Large intestine (tissue), 3 donors: ENCODE data around the gene NEIL3. TPM values are rescaled to one million over a fixed set of nuclear protein-coding genes. Genes with fewer than 3 reads are reported as not detected.

Experiments
- DNase-seq, 2 donors: peaks; one replicate each; pipeline versions ENCODE4 v3.0.0 to v3.0.0-alpha.2; 2013
- H3K27ac ChIP-seq: one replicate; pipeline ENCODE4 v1.5.1; 2013; ENCODE audit warnings: low read length
- H3K27me3 ChIP-seq: 2 replicates; pipeline ENCODE4 v1.6.1; 2013; ENCODE audit warnings: low read length; ENCODE audit not compliant: control insufficient read depth, insufficient read depth
- H3K36me3 ChIP-seq: 2 replicates; pipeline ENCODE4 v1.6.1; 2013; ENCODE audit warnings: low read length; ENCODE audit not compliant: control insufficient read depth, insufficient read depth
- H3K4me1 ChIP-seq: one replicate; pipeline ENCODE4 v1.6.1; 2013; ENCODE audit warnings: low read length; ENCODE audit not compliant: control insufficient read depth, insufficient read depth
- H3K4me3 ChIP-seq: one replicate; pipeline ENCODE4 v1.5.1; 2013; ENCODE audit warnings: low read length
- H3K9me3 ChIP-seq: one replicate; pipeline ENCODE4 v1.6.1; 2013; ENCODE audit warnings: mild to moderate bottlenecking, low read depth, low read length, moderate library complexity; ENCODE audit not compliant: control insufficient read depth
- WGBS: methylation state at CpG from one replicate; pipeline ENCODE4 v1.1.5; 2013; ENCODE audit warnings: low lambda C conversion rate; ENCODE audit not compliant: insufficient coverage; 5-methylcytosine and 5-hydroxymethylcytosine counted together
- polyA plus RNA-seq: library from polyadenylated mRNA; unstranded; fragments of 120-200 nt; gene quantifications from one replicate; pipeline ENCODE4 v1.2.1, GENCODE V29; 2013

Gene NEIL3
- polyA plus RNA-seq, 1 donor: 2.6 TPM

DNA sequence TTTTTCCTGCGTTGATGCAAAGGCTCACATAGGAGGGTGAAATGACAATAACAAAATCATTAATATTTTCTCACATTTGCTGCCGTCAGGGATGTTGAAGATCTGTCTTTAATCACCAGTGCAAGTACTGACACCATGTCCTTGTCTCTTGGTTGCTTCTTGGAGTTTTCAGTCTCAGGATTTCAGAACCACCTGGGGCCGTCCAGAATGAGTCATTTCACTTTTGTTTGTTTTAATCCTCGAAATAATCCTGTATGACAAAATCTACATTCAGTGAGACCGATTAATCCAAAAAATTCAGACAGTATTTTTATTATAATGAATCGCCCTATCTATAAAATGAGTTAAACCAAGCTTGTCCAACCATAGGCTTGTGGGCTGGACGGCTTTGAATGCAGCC lies 47.2 kb downstream of the NEIL3 start:
- Histone ChIP-seq H3K4me3 (no peak overlapping the region), H3K27me3 (no peaks in the 10 kb centered on the region), H3K4me1 (no peaks in the 10 kb centered on the region), H3K36me3 (no peaks in the 10 kb centered on the region), H3K9me3 (no peaks in the 10 kb centered on the region), H3K27ac (no peak overlapping the region)
- no peak for DNase-seq
- WGBS: no CpG with 5 or more reads among the region's 7 CpGs

DNA sequence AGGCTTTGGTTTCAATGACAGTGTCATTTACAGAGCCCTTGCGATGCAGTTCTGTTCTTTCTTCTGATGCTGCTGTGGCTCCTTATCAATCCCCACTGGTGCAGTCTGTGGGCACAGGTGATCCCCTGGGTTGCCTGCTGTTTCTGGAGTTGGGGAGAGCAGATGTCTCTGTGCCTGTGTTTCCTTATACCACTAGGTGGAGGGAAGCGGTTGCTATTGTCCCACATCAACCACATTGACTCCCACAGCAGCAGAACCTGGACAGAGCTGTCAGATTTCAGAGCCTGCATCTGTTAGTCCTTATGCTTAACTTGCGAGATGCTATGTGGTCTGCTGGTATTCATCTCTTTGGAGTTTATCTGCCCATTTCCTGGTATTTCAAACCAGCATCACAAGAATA lies 57.7 kb downstream of the NEIL3 start:
- H3K36me3 ChIP-seq: no peaks in the 10 kb centered on the region
- H3K9me3 ChIP-seq: no peaks in the 10 kb centered on the region
- no peak overlapping the region for H3K27ac ChIP-seq
- H3K27me3 ChIP-seq: no peaks in the 10 kb centered on the region
- no peaks in the 10 kb centered on the region for H3K4me1 ChIP-seq
- no peak overlapping the region for H3K4me3 ChIP-seq
- DNase-seq: no peak
- WGBS: no CpG with 5 or more reads among the region's 3 CpGs

- no peaks in the 10 kb centered on the region for H3K36me3 ChIP-seq
- WGBS: 100% methylated on average over 1 of the region's 5 CpGs
- H3K27me3 ChIP-seq: no peaks in the 10 kb centered on the region
- H3K4me3 ChIP-seq: no peak overlapping the region
- H3K9me3 ChIP-seq: no peaks in the 10 kb centered on the region
- no peak for DNase-seq
- no peaks in the 10 kb centered on the region for H3K4me1 ChIP-seq
- no peak overlapping the region for H3K27ac ChIP-seq
These were observed 59.7 kb downstream of the NEIL3 start for GRCh38 chr4:177369372-177369771.

- no peak for DNase-seq
- no CpG with 5 or more reads among the region's 4 CpGs for whole genome bisulfite sequencing
- Histone ChIP-seq H3K27ac (no peak overlapping the region), H3K36me3 (no peaks in the 10 kb centered on the region), H3K4me1 (no peaks in the 10 kb centered on the region), H3K4me3 (no peak overlapping the region), H3K27me3 (peaks cover under 1% of the 10 kb centered on the region), H3K9me3 (no peaks in the 10 kb centered on the region)
These were observed 61.8 kb downstream of the NEIL3 start for GRCh38 chr4:177371461-177371860.

DNA sequence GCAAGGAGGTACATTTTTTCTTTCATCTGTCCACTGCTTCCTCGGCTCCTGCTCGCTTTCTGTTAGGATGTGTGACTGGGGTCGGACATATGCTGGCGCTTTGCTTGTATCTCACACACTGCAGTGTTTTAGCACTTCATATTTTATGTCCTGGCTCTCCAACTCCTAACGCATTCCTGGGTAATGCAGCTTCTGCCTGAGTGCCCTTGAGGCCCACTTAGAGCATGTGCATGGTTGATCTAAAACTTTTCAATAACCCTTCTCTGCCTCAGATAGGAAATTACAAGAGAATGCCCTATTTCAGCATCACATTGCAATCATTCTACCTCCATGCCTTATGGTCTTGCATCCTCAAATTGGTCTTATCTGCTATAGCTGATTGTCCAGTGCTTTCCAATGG lies 65.3 kb downstream of the NEIL3 start:
- no peaks in the 10 kb centered on the region for H3K36me3 ChIP-seq
- 83% methylated on average over 1 of the region's 5 CpGs for WGBS
- no peak overlapping the region for H3K27ac ChIP-seq
- H3K27me3 ChIP-seq: peaks cover 2% of the 10 kb centered on the region
- H3K9me3 ChIP-seq: no peaks in the 10 kb centered on the region
- no peak overlapping the region for H3K4me3 ChIP-seq
- DNase-seq: no peak
- H3K4me1 ChIP-seq: no peaks in the 10 kb centered on the region

- no peak for DNase-seq
- H3K4me1 ChIP-seq: no peaks in the 10 kb centered on the region
- no peaks in the 10 kb centered on the region for H3K36me3 ChIP-seq
- no peaks in the 10 kb centered on the region for H3K9me3 ChIP-seq
- WGBS: no CpG with 5 or more reads among the region's 3 CpGs
- no peak overlapping the region for H3K27ac ChIP-seq
- H3K27me3 ChIP-seq: peaks cover 2% of the 10 kb centered on the region
- no peak overlapping the region for H3K4me3 ChIP-seq
These were observed 65.7 kb downstream of the NEIL3 start for GRCh38 chr4:177375372-177375771.

- Histone ChIP-seq H3K9me3 (peaks cover 5% of the 10 kb centered on the region), H3K27ac (no peak overlapping the region), H3K36me3 (no peaks in the 10 kb centered on the region), H3K4me1 (no peaks in the 10 kb centered on the region), H3K4me3 (no peak overlapping the region), H3K27me3 (peaks cover 2% of the 10 kb centered on the region)
- DNase-seq: no peak
- no CpG with 5 or more reads among the region's 2 CpGs for WGBS
These were observed 66.3 kb downstream of the NEIL3 start for GRCh38 chr4:177376024-177376423.

DNA sequence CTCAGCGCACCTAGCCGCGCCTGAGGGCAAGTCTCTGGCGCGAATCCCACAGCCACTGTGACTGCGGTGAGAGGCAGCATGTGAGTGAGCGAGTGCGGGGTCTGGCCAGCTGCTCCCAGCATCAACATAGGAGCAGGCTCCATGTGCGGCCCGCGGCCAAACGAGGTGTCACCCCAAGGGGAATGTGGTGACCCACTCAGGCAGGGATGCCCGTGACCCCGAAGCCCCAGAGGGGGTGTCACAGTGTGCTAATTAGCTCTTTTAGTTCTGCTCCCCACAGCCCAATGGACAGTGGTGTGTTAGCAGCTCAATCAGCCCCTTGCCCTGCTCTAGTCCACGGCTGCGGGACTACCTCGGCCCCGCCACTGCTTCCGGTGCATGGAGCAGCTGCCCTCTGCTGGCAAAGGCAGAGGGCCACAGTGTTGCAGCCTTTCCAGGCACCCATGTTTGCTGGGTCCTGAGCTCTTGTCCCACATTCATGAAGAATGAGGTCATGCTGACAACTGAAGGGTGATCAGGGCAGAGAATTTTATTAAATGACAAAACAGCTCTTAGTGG lies 71.1 kb downstream of the NEIL3 start:
- H3K4me1 ChIP-seq: no peaks in the 10 kb centered on the region
- H3K27me3 ChIP-seq: peaks cover 2% of the 10 kb centered on the region
- peaks cover 5% of the 10 kb centered on the region for H3K9me3 ChIP-seq
- H3K27ac ChIP-seq: no peak overlapping the region
- no peaks in the 10 kb centered on the region for H3K36me3 ChIP-seq
- DNase-seq: no peak
- H3K4me3 ChIP-seq: no peak overlapping the region
- WGBS: no CpG with 5 or more reads among the region's 19 CpGs

DNA sequence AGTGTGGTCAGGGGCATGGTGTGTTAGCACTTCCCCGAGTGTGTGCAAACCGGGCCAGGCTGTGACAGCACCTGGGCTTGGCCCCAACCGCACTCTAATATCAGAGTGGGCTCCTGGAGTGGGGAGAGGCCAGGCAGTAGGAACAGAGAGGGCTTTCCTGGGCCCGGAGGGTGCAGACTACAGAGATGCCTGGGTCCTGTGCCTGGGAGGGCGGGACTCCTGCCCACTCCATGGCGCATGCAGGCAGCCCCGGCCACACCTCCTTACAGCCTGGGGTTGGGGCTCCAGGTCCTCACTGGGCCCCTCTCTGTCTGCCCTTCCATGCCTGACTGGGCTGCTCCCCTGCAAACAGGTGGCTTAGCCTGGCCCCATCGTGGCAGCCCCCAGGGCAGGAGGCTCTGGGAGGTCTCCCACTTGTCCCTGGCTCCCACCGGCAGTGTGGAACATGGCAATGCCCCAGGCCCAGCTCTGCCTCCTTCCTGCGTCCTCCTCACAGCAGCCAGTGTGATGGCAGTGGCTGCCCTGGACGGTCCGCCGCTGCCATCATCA lies 72.2 kb downstream of the NEIL3 start:
- H3K4me3 ChIP-seq: no peak overlapping the region
- no peaks in the 10 kb centered on the region for H3K4me1 ChIP-seq
- H3K36me3 ChIP-seq: no peaks in the 10 kb centered on the region
- DNase-seq: no peak
- H3K27me3 ChIP-seq: no peaks in the 10 kb centered on the region
- WGBS: no CpG with 5 or more reads among the region's 13 CpGs
- peaks cover 5% of the 10 kb centered on the region for H3K9me3 ChIP-seq
- H3K27ac ChIP-seq: no peak overlapping the region

GRCh38 chr4:177384856-177385397 lies 75.3 kb downstream of the NEIL3 start:
- H3K27ac ChIP-seq: no peak overlapping the region
- H3K4me1 ChIP-seq: no peaks in the 10 kb centered on the region
- WGBS: 79% methylated on average over 3 of the region's 4 CpGs
- peaks cover 5% of the 10 kb centered on the region for H3K9me3 ChIP-seq
- no peaks in the 10 kb centered on the region for H3K27me3 ChIP-seq
- no peak overlapping the region for H3K4me3 ChIP-seq
- H3K36me3 ChIP-seq: no peaks in the 10 kb centered on the region
- DNase-seq: no peak
